Activated T-helper 1 cell treated with Interleukin-2 at 50 U/mL for 16 hours (primary cell): Measurements from ENCODE around the gene UNK.
"Not testable (repeated sequence)": the region's sequence is repeated elsewhere in the genome, so short reads cannot be mapped to it uniquely, and the experiment has no call there.

Source experiments
- DNase-seq: peaks from one replicate; pipeline ENCODE4 v3.0.0-alpha.2; 2020; ENCODE audit warnings: low read depth

UNK gene

DNA sequence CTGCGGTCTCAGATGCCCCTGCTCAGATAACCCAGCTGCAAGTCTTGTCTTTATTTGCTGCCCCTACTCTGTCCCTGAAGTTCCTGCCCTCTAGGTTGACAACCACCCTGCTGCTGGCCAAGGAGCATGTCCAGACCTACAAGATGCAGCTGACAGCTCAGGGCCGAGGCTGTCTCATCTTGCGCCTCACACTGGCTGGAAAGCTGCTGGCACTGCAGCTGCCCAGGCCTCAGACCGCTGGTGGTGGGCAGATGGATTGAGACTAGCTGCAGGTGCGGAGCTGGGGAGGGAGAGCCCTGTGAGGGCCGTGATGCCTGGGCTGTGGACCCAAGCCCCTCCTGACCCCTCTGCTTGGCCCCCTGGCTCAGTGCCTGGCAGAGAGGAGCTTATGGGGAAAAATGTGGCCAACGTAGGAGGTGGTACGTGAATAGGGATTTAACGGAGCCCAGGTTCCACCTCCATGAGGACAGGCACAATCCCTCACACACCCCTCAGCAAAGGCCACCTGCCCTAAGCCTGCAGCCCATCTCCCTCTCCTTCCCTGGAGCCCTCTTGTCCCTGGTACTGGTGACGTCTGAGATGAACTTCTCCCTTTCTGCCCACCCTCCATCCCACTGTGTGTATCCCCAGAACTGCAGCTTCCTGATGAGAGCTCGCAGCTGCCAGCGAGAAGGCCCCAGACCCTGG, 11.3 kb upstream of the UNK start:
- no peak for DNase-seq

DNA sequence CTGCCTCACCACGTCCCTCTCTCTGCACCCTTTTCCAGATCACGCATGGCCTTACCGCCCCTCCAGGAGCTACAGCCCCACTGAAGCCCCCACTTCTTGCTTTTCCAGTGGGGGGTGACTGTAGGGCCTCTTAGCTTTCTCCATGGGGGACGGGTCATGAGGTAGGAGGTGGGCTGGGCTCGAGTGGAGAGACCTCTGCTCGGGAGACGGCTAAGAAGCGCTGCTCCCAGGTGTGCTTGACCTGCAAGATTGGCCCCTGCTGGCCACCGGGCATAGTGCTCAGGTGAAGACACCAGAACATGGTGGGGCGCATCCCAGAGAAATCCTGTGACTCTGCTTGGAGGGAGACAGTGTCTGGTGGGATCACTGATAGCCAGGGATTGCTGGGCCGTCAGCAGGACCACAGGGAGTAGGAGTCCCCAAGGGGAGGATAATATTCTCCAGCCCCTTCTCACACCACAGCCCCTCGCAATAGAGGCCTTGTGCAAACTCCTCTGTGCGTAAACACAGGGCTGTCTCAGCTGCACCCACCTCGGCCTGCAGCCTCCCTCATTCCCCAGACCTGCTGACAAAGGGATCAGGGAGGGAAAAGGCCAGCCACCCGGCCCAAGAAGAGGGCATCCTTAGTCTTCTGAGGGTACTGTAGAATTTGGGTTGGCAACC, 10.7 kb upstream of the UNK start:
- DNase-seq: no peak

DNA sequence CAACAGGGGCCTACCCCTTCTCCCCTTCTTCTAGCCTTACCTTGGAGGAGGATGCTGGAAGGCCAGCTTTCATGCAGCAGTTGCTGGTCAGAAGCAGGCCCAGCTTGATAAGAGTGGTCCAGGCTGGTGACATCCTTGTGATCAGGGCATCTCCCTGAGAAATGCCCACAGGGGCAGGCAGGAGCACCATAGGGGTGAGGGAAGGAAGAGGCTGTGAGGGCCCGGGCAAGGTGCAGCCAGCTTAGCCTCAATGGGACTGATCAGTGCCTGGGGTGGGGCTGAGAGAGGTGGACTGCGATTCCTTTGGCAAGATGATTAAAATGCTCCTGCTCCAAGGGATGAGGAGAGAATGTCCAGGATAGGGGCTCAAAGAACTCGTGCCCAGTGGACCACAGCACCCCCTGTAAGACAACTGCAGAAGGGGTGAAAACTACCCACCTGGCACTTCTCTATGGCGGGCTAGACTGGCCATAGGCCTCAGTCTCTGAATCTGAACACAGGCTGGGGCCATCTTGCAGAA, 10.1 kb upstream of the UNK start:
- DNase-seq: no peak

DNA sequence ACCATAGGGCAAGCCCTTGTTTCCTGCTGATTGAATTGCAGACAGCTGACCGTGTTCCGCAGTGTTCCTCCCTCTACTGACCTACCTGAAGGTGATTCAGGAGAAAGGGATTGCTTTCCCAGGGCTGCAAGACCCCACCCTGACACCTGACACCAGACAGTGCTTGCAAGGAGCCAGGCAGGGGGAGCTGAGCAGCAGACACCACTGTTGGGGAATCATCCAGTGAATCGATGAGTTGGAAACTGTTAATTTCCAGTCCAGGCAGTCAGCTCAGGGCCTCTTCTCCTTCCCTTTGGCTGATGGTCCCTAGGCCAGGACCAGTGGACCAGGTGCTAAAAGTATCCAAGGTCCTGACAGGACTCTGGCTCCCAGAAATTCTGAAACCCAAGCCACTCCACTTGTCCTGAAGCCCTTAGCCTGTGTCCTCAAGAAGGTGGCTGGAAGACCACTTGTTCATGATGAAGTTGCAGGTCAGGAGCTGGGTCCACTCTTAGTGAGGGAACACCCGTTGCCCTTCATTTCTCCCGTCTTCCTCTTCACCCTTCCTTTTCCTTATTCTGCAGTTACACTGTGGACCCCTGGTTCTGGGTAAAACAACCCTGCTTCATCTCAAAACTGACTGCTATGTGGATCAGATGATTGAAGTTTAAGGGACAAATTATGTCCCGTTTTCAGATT, 9.5 kb upstream of the UNK start:
- no peak for DNase-seq

DNA sequence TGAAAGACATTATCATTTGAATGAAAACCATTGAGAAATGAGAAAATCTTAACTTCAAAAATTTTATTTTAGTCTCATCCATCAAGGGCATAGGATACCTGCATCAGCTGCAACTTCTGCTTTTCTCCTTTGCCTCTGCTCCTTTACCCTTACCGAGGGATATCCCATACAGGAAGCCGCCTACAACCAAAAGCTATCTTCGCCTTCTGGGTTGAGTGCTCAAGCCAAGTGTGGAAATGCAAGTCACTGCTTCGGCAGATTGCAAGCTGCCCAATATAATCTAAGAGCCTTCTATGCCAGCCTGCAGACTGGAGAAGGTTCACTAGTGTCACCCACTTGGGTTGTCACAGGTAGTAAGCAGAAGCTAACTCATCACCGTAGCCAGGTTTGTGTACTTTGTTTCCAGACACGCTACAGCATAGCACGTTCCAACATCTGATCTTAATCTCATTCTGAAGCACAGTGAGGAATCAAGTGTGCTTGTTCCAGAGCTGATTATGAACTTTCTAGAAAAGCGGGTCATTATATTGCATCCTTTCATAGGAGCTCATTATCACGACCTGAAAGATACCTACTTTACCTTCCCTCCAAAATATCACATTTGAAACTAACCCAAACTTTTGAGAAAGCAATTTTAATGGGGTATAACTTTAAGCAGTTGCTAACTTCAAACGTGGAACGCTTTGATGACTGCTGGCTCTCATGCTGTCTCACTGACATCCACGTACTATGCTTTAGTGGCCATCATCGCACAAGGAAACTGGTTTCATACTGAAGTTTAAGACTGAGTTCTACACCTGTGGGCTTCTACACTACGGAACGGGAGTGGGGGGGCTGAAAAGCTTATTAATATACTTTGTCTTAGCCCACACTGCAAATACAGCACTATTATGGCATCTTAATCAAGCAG, 8.0 kb upstream of the UNK start:
- no peak for DNase-seq

DNA sequence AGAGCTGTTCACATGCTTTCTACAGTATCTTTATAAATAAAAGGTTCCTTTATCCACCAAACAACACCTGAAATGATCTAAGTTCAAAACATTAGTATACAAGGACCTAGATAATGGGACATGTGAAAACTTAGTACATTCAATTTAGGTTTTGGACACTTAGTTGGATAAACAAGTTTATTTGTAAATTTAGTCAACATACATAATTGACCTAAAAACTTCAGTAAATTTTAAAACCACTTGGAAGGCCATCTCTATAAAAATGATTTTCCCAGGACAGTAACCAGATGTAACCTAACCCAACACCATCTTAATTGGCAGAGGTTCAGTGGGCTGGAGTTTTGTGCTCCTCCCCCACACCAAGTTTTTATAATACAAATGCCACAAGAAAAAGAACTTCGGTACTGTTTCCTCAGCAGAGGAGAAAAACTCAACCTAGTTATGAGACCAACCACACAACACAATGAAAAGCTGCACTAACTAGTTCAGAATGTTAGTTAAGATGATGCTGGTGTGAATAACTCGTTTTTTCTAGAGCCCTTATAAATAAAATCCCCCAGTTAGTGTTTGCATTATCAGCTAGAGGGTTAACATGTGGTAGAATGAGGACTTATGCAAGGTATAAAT, 7.2 kb upstream of the UNK start:
- DNase-seq: no peak

DNA sequence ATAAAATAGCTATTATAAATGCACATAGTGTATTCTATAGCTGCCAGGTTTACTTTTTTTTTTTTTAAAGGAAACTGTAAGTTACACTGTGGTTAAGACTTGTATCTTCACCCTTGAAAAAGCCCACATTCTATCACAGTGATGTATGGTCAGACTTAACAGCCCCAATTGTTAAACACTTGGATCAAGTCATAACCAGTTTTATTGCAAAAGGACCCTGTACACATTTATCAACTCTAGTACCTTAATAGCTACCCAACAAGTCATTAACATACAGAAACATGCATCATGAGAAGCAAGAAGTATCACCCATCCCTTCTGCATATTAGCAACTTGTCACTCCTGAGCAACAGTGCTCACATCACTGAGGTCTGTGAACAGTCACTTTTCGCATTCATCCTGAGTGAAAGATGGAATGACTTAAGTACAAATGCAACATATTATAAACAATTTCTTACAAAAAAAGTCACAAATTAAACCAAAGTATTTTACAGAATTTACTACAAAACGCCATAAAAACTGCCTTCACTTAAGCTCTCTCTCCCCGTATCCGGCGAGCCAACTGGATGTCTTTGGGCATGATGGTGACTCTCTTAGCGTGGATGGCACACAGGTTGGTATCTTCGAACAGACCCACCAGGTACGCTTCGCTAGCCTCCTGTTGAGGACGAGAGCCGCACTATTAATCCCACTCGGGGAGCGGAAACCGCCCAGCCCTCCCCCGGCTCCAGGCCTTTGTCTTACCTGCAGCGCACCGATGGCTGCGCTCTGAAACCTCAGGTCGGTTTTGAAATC, 6.3 kb upstream of the UNK start:
- not testable (repeated sequence) for DNase-seq

DNA sequence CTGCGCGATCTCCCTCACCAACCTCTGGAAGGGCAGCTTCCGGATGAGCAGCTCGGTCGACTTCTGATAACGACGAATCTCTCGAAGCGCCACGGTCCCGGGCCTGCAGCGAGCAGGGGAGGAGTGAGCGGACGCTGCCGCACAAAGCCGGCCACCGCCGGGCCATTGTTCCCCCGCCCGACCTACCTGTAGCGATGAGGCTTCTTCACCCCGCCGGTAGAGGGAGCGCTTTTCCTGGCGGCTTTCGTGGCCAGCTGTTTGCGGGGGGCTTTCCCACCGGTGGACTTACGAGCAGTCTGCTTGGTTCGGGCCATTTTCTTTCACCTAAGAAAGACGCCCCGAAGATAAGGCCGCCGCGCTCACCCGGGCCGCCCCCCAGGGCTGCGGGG, 5.8 kb upstream of the UNK start:
- DNase-seq: no peak

DNA sequence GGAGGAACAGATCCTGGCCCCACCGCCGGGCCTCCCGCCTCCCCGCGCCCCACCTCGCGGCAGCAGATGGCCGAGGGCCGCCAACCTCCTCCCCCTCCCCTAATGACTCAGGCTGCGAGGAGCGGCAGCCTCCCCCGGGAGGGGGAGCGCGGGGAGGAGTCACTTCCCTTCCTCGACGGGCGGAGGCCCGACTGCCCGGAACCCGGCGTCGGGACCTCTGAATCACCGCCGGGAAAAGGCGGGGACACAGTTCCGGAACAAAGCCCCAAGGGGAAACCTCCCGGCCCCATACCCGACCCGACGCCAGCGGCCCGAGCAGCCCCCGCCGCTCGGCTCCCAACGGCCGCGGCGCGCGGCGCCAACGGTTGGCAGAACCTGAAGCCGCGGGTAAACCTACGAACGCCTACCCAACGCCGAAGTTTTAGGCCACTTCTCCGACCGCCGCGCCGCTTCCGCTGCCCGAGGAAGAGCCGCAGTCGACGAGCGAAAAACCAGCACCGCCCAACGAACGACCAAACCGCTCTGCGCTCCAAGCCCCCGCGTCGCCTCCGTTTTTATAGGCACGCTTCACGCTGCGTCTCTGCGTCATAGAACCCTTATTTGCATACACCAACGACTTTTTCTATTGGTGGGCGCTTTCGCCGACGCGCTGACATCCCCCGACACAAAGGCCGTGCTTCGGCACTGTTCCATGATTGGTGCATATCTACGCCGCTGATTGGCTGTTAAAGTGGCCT, 5.2 kb upstream of the UNK start:
- peak; percentile 89 for DNase-seq

DNA sequence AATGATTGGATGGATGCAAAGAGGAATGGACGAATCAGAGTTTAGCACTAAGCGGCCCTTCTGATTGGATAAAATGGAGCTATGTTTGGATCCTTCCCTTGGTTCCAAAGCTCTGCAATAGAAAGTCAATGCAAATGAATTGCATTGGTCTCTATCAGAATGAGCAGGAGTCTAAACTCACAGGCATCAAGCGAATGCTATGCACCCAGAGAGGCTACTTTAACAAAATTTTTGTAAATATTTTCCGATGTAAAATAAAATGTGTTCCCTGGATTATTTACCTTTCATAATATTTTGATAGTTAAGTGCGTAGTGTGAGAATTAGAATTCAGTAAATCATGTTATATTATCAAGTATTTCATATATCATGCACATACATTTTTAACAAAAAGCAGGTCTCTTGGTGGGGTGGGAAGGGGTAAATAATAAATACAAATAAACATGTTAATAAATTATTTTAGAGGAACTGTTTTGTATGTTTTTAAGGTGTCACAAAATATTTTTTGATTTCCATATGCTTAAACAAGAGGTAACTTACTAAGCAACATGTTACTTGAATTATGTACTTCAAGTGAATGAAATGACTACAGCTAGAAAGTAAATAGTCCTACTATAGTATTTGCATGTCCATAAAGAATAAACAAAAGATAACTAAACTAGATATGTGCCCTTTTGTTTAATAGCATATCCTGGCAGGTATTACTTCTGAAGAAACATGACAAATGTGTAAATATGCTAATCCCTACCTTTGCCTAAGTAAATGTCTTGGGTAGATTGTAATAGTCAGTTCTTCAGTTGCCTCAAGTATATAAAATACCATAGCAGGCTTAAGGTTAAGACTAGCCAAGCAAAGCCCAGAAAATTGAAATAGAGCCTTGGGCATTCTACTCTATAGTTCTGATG, 4.4 kb upstream of the UNK start:
- no peak for DNase-seq

DNA sequence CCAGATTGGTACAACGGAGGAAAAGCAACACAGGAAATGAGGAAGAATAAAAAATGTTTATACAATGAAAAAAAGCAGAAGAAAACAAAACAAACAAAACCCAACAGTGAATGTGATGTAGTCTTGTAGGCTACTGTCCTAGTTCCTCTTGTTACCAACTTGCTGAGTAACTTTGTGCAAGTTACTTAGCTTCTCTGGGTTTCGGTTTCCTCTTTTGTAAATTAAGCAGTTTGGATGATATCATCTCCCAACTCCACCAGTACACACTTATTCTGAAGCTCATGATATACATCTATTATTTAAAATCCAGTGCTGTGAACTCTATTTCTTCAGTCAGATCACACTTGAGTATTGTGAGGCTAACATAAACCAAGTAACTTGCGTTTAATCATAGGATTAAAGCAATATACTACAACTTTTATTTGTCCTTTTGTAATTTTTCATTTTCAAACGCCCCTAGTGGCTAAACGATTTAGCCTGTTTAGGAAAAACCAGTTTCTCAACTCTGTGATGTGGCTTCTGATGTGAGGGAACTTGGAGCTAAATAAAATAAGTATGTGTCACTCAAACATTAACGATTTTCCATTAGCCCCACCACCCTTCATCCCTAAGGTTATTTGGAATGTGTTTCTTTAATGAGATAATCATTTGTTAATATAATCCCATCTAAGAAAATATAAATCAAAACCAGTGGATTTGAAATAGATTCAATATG, 1.4 kb upstream of the UNK start:
- no peak for DNase-seq

DNA sequence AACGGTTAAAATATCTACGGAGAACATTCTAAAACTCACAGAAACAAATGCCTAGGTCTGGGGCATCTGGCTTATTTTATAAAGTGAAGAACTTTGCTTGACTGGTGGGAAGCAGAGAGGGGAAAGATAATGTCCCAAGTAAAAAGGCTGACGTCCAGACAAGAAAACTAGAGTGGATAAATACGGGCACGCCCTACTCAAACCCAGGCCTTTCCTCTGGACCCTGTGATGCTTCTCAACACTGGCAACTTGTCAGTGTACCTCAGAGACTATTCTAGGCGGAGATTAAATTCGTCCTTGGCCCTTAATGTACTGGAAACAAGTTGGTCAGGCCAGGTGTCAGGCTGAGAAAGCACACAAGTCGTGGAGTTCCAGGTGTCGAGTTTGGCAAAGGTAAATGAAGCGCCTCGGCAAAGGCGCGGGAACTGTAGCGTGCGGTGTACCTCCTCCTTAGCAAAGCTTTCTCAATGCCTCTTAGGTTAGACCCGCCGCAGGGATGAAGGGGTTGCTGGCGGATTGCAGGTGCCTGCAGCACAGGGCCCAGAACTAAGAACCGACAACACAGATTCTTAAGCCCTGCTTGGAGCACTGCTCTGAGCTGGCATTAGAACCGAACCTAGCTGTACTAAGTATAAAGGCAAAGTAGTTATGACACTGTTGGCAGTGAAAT, 668 bp upstream of the UNK start:
- no peak for DNase-seq

DNA sequence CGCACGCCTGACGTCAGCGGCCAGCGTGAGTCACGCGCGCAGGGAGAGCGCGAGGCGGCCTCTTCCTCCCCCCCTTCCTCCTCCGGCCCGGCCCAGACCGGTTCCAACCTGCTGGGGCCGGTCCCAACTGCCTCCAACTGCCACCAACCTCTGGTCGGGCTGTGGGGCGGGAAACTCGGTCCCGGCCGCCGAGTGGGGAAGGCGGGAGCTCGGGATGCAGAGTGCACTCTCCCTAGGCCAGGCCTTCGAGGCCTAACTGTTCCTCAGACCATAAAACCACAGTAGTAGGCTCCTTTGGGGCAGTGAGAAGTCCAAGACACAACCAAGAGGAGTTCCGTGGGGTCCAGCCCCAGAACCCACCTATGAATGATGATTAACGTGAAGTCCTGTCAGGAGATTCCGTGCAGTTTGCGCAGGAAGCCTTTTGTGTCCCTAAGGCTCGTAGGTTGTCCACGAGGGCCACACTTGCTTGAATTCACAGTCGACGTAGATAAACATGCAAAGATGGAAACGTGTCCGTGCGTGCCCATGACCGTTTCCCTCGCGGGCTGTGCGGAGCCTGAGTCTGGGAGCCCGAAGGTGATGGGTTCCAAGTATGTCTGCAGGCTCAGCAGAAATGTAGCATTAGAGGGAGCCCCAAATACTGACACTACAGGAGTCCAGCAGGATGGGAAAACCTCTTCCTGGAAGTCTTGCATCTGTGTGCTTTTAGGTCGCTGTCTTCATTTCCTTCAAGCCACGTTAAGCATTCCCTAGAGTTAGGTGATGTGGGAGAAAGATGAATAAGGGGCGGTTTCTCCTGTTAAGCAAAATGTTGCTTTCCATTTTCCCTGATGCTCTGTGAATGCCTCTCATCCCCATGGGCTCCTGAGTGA, 647 bp downstream of the UNK start:
- peak; percentile 86 for DNase-seq

DNA sequence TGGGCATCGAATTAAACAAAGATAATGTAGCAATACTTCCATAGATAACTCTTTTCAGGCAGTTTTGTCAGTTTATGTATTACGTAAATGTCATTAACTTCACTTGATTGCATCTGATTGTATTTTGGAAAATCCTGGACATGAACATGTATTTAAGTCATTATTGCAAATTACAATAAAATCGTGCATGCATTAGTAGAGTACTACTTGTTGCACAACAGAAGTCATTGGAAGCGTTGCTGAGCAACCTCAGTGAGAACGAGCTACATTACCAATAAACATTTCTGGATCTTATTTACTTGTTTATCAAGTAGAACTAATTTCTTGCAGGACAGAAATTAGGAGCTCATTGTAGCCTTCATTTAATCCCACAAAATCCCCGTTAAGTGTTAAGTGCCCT, 6.6 kb downstream of the UNK start:
- no peak for DNase-seq

DNA sequence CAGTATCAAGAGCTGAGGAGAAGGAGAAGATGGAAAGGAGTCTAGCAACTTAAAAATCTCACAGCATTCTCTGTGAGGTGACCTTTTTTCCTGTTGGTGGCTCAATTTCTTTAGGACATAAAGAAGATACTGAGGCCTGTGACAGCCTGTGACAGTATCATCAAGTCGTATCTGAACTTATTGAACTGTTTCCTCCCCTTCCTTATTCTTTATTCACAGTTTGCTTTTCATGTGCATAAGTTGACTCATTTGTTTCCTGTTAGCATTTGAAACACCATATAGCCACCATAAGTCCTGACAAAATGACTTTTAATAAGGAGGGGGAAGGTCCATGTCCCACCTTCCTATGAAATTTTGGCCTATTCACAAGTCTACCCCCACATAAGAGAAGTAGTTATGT, 8.9 kb downstream of the UNK start:
- no peak for DNase-seq

DNA sequence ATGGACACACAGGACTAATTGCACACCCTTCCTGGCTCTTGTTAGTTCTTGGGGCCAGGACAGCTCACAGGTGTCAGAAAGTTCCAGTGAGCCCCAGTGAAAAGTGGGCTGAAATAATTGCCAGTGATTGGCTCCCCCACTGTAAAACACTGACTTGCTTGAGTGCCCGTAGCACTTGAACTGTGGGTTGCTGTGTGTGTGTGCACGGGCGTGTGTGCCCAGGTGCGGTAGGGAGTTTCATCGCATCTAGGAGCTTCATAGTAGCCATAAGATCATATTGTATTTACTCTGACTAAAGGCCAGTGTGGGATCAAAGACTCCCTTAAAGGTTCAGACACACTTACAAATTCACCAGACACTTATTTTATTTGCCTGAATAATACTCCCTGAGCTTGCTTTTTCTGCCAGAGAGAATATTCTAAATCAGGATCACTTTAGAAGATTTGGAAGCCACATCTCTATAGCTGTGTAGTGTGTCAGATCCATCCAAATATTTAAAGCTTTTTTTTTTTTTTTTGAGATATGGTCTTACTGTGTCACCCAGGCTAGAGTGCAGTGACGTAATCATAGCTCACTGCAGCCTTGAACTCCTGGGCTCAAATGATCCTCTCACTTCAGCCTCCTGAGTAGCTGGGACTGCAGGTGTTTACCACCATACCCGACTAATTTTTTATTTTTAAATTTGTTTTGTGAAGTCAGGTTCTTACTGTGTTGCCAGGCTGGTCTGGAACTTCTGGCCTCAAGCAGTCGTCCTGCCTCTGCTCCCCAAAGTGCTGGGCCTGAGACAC, 11.4 kb downstream of the UNK start:
- no peak for DNase-seq
